ENCODE measurements around the gene NFIB. TPM values are rescaled to one million over a fixed set of nuclear protein-coding genes. Genes with fewer than 3 reads are reported as not detected.

Gene NFIB
- total RNA-seq, 1 experiment from 2014 or later = 18.6 TPM

DNA sequence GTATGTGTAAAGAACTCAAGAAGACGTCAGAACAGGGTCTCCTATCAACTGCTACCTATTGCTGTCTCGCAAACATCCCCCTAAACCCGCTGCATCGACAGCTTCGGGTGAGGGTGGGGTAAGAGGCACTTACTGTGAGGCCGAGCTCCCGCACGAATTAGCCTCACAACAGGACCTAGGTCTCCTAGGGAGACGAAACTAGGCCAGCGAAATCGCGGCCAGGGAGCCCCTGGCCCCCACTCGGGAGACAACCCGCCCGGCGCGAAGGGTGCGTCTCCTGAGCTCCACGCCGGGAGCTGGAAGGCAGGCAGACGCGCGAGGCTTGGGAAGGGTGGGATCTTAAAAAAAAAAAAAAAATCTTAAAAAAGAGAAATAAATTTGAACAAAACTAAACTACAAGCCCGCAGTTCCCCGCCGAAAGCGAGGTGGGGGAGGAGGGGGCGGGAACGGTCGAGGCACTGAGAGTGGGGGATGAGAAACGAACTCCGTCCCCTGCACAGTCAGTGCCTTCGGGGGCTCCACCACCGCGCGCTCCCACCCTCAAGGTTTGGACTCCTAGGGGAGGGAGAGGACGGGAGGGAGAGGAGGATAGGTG lies 33.0 kb upstream of the NFIB start:
- DNase-seq (no peak), ATAC-seq (no peak)
- TF ChIP-seq EZH2phosphoT487 (IDR thresholded peaks at IDR 0.05; ENCODE audit: borderline replicate concordance, low read length) = no peak
- TF ChIP-seq EZH2 (IDR thresholded peaks at IDR 0.05; ENCODE audit: low read length, unreplicated experiment) = no peak
- TF ChIP-seq, protein P1, sequence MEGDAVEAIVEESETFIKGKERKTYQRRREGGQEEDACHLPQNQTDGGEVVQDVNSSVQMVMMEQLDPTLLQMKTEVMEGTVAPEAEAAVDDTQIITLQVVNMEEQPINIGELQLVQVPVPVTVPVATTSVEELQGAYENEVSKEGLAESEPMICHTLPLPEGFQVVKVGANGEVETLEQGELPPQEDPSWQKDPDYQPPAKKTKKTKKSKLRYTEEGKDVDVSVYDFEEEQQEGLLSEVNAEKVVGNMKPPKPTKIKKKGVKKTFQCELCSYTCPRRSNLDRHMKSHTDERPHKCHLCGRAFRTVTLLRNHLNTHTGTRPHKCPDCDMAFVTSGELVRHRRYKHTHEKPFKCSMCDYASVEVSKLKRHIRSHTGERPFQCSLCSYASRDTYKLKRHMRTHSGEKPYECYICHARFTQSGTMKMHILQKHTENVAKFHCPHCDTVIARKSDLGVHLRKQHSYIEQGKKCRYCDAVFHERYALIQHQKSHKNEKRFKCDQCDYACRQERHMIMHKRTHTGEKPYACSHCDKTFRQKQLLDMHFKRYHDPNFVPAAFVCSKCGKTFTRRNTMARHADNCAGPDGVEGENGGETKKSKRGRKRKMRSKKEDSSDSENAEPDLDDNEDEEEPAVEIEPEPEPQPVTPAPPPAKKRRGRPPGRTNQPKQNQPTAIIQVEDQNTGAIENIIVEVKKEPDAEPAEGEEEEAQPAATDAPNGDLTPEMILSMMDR (conservative IDR thresholded peaks at IDR 0.05; ENCODE audit: low read depth, low read length) = no peak
- H3K4me1 ChIP-seq (ENCODE audit: insufficient read depth, low read length) = peaks cover 3% of the 10 kb centered on the region; the same call in 1 of the 2 replicates
- intact Hi-C loops (cut with micrococcal nuclease) = no loop called here
- H3F3A ChIP-seq (ENCODE audit: low read length, unreplicated experiment) = no peaks in the 10 kb centered on the region
- no peaks in the 10 kb centered on the region for H3K79me2 ChIP-seq (ENCODE audit: low read length)
- H3K9ac ChIP-seq (ENCODE audit: low read length) = no peak overlapping the region
- peak overlapping the region; percentile 91 for H2AFZ ChIP-seq (ENCODE audit: low read length)
- ChIA-PET CTCF (interaction anchor here (0.7 kb wide), 1 partner anchor 424 kb away, joined by 3 read pairs; no protein-coding TSS in a partner anchor), POLR2A (ENCODE audit: unreplicated experiment) (no interaction called here)
- peak overlapping the region; percentile 84 for H3K4me2 ChIP-seq (ENCODE audit: low read length)
- H3K27me3 ChIP-seq (ENCODE audit: low read length) = no peaks in the 10 kb centered on the region
- H3K9me3 ChIP-seq (ENCODE audit: low read length) = no peaks in the 10 kb centered on the region
- H3K4me3 ChIP-seq (ENCODE audit: low read length) = peak overlapping the region; percentile 63
- H3K27ac ChIP-seq (ENCODE audit: low read length) = no peak overlapping the region
- no TSS peak for BruUV-seq (replicated peaks)
- H3K9me2 ChIP-seq (replicated peaks; ENCODE audit: low read length) = no peaks in the 10 kb centered on the region
- H4K20me1 ChIP-seq (ENCODE audit: low read length) = no peaks in the 10 kb centered on the region
- no peaks in the 10 kb centered on the region for H3K36me3 ChIP-seq (ENCODE audit: low read depth, low read length)

DNA sequence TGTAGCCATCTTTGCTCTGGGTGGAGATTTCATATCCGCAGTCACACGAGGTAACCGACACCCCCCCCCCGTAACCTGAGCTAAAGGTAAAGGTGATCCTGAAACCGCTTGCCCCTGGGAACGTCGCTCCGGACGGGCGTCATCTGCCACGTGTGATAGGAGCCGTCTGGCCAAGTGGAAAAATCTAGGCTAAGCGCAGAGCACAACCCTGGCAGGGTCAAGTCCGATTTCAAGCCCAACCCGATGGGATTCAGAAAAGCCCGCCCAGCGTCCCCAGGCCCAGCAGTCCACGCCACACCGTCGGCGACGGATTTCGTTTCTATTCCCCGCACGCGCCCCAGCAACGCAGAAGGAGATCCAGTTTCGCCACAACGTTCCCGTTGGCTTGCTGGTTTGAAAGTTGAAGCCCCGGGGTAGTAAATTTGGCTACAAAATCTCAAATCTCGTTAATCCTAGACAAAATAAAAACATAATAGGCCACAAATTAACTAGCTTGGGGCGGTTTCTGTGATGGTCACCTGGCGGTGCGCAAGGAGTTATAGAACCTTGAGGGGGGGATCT lies 32.4 kb upstream of the NFIB start:
- H3K79me2 ChIP-seq (ENCODE audit: low read length) = no peaks in the 10 kb centered on the region
- H3K9me2 ChIP-seq (replicated peaks; ENCODE audit: low read length) = no peaks in the 10 kb centered on the region
- ChIA-PET CTCF (interaction anchor here (0.7 kb wide), 1 partner anchor 425 kb away, joined by 3 read pairs; no protein-coding TSS in a partner anchor), POLR2A (ENCODE audit: unreplicated experiment) (no interaction called here)
- H3K9ac ChIP-seq (ENCODE audit: low read length) = no peak overlapping the region
- TF ChIP-seq, protein P1 (conservative IDR thresholded peaks at IDR 0.05; ENCODE audit: low read depth, low read length) = no peak
- intact Hi-C loops (cut with micrococcal nuclease) = no loop called here
- H3K4me3 ChIP-seq (ENCODE audit: low read length) = no peak overlapping the region
- DNase-seq (no peak), ATAC-seq (no peak)
- H3K4me1 ChIP-seq (ENCODE audit: insufficient read depth, low read length) = peaks cover 3% of the 10 kb centered on the region; the same call in 1 of the 2 replicates
- no peak overlapping the region for H3K27ac ChIP-seq (ENCODE audit: low read length)
- H3K4me2 ChIP-seq (ENCODE audit: low read length) = no peak overlapping the region
- no peaks in the 10 kb centered on the region for H3K27me3 ChIP-seq (ENCODE audit: low read length)
- no peaks in the 10 kb centered on the region for H3K9me3 ChIP-seq (ENCODE audit: low read length)
- no peaks in the 10 kb centered on the region for H4K20me1 ChIP-seq (ENCODE audit: low read length)
- no peak overlapping the region for H2AFZ ChIP-seq (ENCODE audit: low read length)
- no TSS peak for BruUV-seq (replicated peaks)
- no peaks in the 10 kb centered on the region for H3F3A ChIP-seq (ENCODE audit: low read length, unreplicated experiment)
- no peaks in the 10 kb centered on the region for H3K36me3 ChIP-seq (ENCODE audit: low read depth, low read length)

All from PC-3 (cell line).